H1 (cell line): Measurements from ENCODE around the gene CDC42BPB. TPM values are rescaled to one million over a fixed set of nuclear protein-coding genes. Genes with fewer than 3 reads are reported as not detected.

ENCODE experiments used
- CHD1 ChIP-seq: IDR thresholded peaks from 2 replicates; pipeline ENCODE4 v1.6.1; 2012; ENCODE audit warnings: low read depth, low read length, improper control_type of control experiment
- CTBP2 ChIP-seq: IDR thresholded peaks from 2 replicates; pipeline ENCODE4 v1.7.0; 2011; ENCODE audit warnings: borderline replicate concordance, mild to moderate bottlenecking, moderate library complexity, mixed read lengths, low read length; ENCODE audit not compliant: insufficient read depth, insufficient read length
- EP300 ChIP-seq, 2 experiments: IDR thresholded peaks; 1 replicate in 1 of 2; 2 replicates in 1 of 2; pipeline ENCODE4 v1.6.1; 2011 to 2012; ENCODE audit warnings: low read depth in 2 of 2, low read length in 2 of 2, mild to moderate bottlenecking in 2 of 2, borderline replicate concordance in 1 of 2, inconsistent platforms in 1 of 2, moderate library complexity in 1 of 2
- GTF2F1 ChIP-seq: IDR thresholded peaks from 2 replicates; pipeline ENCODE4 v1.6.1; 2012; ENCODE audit warnings: low read depth, low read length, improper control_type of control experiment, borderline replicate concordance
- MAFK ChIP-seq: IDR thresholded peaks from 2 replicates; pipeline ENCODE4 v1.6.1; 2012; ENCODE audit warnings: low read depth, mild to moderate bottlenecking, improper control_type of control experiment, low read length
- NRF1 ChIP-seq: IDR thresholded peaks from 2 replicates; pipeline ENCODE4 v1.6.1; 2011; ENCODE audit warnings: mild to moderate bottlenecking, low read depth, low read length, improper control_type of control experiment
- RAD21 ChIP-seq, 2 experiments: IDR thresholded peaks in 1 of 2; conservative IDR thresholded peaks in 1 of 2; 2 replicates each; pipeline ENCODE4 v1.6.1; 2011; ENCODE audit warnings: low read depth in 2 of 2, low read length in 2 of 2, improper control_type of control experiment in 1 of 2, inconsistent platforms in 1 of 2, mild to moderate bottlenecking in 1 of 2, moderate library complexity in 1 of 2
- polyA plus RNA-seq, 7 experiments: library from polyadenylated mRNA; depleted of rRNA in 3 of 7; stranded (reverse) in 5 of 7; unstranded in 2 of 7; fragments of >200 nt in 5 of 7; fragments of 200-250 nt in 2 of 7; gene quantifications; 1 replicate in 5 of 7; 2 replicates in 1 of 7; 4 replicates in 1 of 7; pipeline versions ENCODE4 v1.2.1 to v1.2.3, GENCODE V29; 2011 to 2013; ENCODE audit warnings: missing spikeins in 2 of 7, mixed read lengths in 2 of 7
- total RNA-seq: library from RNA; stranded (reverse); fragmentation: NEBNext Ultra II Directional; extraction: Animal tissue kit (Norgen Biotek cat#: 25700); gene quantifications from 2 replicates; pipeline ENCODE4 v1.2.1, GENCODE V29; 2021

CDC42BPB gene
- total and polyA plus RNA-seq, 2 of the 8 experiments (the other 6 are each of a cell fraction or from before 2014, with no cell fraction given): 51.2 to 88.2 TPM

DNA sequence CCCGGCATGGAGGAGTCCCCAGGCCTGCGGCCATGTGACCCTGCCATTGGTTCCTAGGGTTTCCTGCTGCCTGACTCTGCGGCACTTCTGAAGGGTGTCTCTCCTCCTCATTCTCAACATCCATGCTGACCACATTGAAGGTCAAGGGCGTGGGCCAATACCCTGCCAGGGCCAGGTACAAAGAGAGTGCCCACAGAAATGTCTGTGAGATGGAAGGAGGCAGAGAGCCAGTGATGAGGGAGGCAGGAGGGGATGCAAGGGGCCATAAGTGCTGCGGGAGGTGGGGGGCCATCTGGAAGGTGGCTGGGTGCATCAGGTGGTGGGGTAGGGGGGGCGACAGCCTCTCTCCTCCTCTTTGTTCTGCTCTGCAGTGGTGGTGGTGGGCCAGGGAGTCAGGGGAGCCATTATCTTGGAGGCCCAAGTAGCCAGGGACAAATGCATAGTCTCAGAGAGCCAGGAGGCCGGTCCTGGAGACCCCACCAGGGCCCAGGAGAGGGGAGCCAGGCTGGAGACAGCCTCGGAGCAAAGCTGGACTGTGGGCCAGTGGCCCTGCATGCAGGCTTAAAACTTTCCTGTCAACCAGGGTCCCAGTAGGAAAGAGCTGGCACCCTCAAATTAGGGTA, 13.0 kb upstream of the CDC42BPB start (continued):
- TF ChIP-seq CHD1 (no peak), GTF2F1 (no peak), CTBP2 (no peak), NRF1 (no peak), MAFK (no peak), RAD21 (IDR thresholded peaks at IDR 0.05 in 1 of 2, conservative IDR thresholded peaks at IDR 0.05 in 1 of 2; ENCODE audit: low read depth in 2 of 2, low read length in 2 of 2) (no peak), EP300 (IDR thresholded peaks at IDR 0.05; ENCODE audit: borderline replicate concordance in 1 of 2, low read depth in 2 of 2, low read length in 2 of 2) (no peak)
- TF ChIP-seq, all 59 proteins: peak for 0
